Endothelial cell of umbilical vein (primary cell): Measurements from ENCODE around the gene ASRGL1. TPM values are rescaled to one million over a fixed set of nuclear protein-coding genes. Genes with fewer than 3 reads are reported as not detected.

Experiments
- BruUV-seq: library from RNA; stranded (reverse); fragments of 400-500 nt; replicated peaks from 2 replicates; lab custom pipeline; 2021; lab: Mats Ljungman, UMichigan
- CTCF ChIA-PET: fragments of 300-600, 350-600 bp; sonication (Branson Sonifier 250); formaldehyde crosslinking; loops from one replicate; lab custom pipeline; 2021; ENCODE audit warnings: antibody characterized with exemption, inconsistent platforms; lab: Charles Lee
- POLR2A ChIA-PET: fragments of 300-600, 350-600 bp; sonication (Branson Sonifier 250); formaldehyde crosslinking; loops from one replicate; lab custom pipeline; 2021; ENCODE audit warnings: antibody characterized with exemption, inconsistent platforms; lab: Charles Lee
- DNase-seq: peaks from one replicate; pipeline ENCODE4 v3.0.0-alpha.2; 2011; ENCODE audit warnings: low read depth, low spot score
- FAIRE-seq: peaks from 2 replicates; lab custom pipeline; 2011; peaks lifted over from hg19 to GRCh38; lab: Jason Lieb, UNC
- H2AFZ ChIP-seq: 2 replicates; pipeline ENCODE4 v1.6.0; 2012; ENCODE audit warnings: low read depth, low read length, control low read depth, inconsistent platforms
- H3K27ac ChIP-seq: 2 replicates; pipeline ENCODE4 v1.5.1; 2011; ENCODE audit warnings: low read depth, mild to moderate bottlenecking, control low read depth, low read length, moderate library complexity; ENCODE audit not compliant: insufficient read depth
- H3K27me3 ChIP-seq, 2 experiments: 2 replicates each; pipeline versions ENCODE4 v1.6.0 to v1.6.1; 2011; ENCODE audit warnings: low read length in 2 of 2, mixed read lengths in 1 of 2; ENCODE audit not compliant: control insufficient read depth in 2 of 2, insufficient read depth in 2 of 2
- H3K36me3 ChIP-seq, 2 experiments: 2 replicates in 1 of 2; 3 replicates in 1 of 2; pipeline ENCODE4 v1.5.1; 2011; ENCODE audit warnings: low read length in 2 of 2, mild to moderate bottlenecking in 1 of 2, moderate library complexity in 1 of 2; ENCODE audit not compliant: control insufficient read depth in 2 of 2, insufficient read depth in 2 of 2; ENCODE audit errors: extremely low read depth in 1 of 2
- H3K4me1 ChIP-seq: 3 replicates; pipeline ENCODE4 v1.5.1; 2011; ENCODE audit warnings: mild to moderate bottlenecking, low read length; ENCODE audit not compliant: control insufficient read depth, insufficient read depth; ENCODE audit errors: extremely low read depth
- H3K4me2 ChIP-seq: 2 replicates; pipeline ENCODE4 v1.6.1; 2011; ENCODE audit warnings: low read length, control low read depth, mixed read lengths; ENCODE audit not compliant: insufficient read depth
- H3K4me3 ChIP-seq, 3 experiments: fragments of 200-600 bp in 1 of 3; sonication (generic), shearing (Covaris generic) in 1 of 3; replicated peaks in 1 of 3; 2 replicates each; pipeline ENCODE4 v1.5.1; 2011 to 2016; ENCODE audit warnings: control low read depth in 3 of 3, low read length in 3 of 3, mild to moderate bottlenecking in 2 of 3, inconsistent platforms in 1 of 3, low read depth in 1 of 3, moderate library complexity in 1 of 3; ENCODE audit not compliant: insufficient read depth in 1 of 3
- H3K79me2 ChIP-seq: 2 replicates; pipeline ENCODE4 v1.6.0; 2012; ENCODE audit warnings: low read length, inconsistent platforms; ENCODE audit not compliant: control insufficient read depth, insufficient read depth
- H3K9ac ChIP-seq: replicated peaks from 2 replicates; pipeline ENCODE3; 2011; ENCODE audit warnings: low read length, control low read depth; ENCODE audit not compliant: insufficient read depth; ENCODE audit errors: extremely low read depth
- H3K9me1 ChIP-seq: replicated peaks from 3 replicates; pipeline ENCODE4 v1.6.0; 2011; ENCODE audit warnings: mild to moderate bottlenecking, low read length; ENCODE audit not compliant: control insufficient read depth, insufficient read depth; ENCODE audit errors: extremely low read depth
- H3K9me3 ChIP-seq: replicated peaks from 2 replicates; pipeline ENCODE4 v1.5.1; 2012; ENCODE audit warnings: low read length, inconsistent platforms; ENCODE audit not compliant: control insufficient read depth, insufficient read depth
- H4K20me1 ChIP-seq: replicated peaks from 2 replicates; pipeline ENCODE3; 2011; ENCODE audit warnings: mild to moderate bottlenecking, low read length; ENCODE audit not compliant: control insufficient read depth, insufficient read depth; ENCODE audit errors: extremely low read depth
- CTCF ChIP-seq, 2 donors: IDR thresholded peaks; 1 replicate in 1 of 2; 2 replicates in 1 of 2; pipeline ENCODE4 v1.5.1; 2011; ENCODE audit warnings: low read length in 2 of 2, mild to moderate bottlenecking in 2 of 2, moderate library complexity in 2 of 2, control low read depth in 1 of 2, inconsistent platforms in 1 of 2, low read depth in 1 of 2; ENCODE audit not compliant: insufficient read depth in 1 of 2; ENCODE audit errors: extremely low read depth in 1 of 2
- EZH2 ChIP-seq: IDR thresholded peaks from 2 replicates; pipeline ENCODE4 v1.6.1; 2012; ENCODE audit warnings: borderline replicate concordance, low read depth, mild to moderate bottlenecking, moderate library complexity, low read length, inconsistent platforms; ENCODE audit not compliant: severe bottlenecking
- FOS ChIP-seq: IDR thresholded peaks from 2 replicates; pipeline ENCODE4 v1.6.1; 2011; ENCODE audit warnings: mild to moderate bottlenecking, low read length, moderate library complexity, borderline replicate concordance; ENCODE audit not compliant: insufficient read depth
- GATA2 ChIP-seq: IDR thresholded peaks from 2 replicates; pipeline ENCODE4 v1.7.0; 2011; ENCODE audit warnings: low read depth, mild to moderate bottlenecking, moderate library complexity, mixed read lengths, low read length; ENCODE audit not compliant: insufficient read length, insufficient read depth
- JUN ChIP-seq: IDR thresholded peaks from 2 replicates; pipeline ENCODE4 v1.6.1; 2011; ENCODE audit warnings: borderline replicate concordance, low read depth; ENCODE audit not compliant: insufficient read length, insufficient read depth
- MAX ChIP-seq: IDR thresholded peaks from 2 replicates; pipeline ENCODE4 v1.6.1; 2011; ENCODE audit not compliant: insufficient read depth, insufficient read length
- MYC ChIP-seq: IDR thresholded peaks from one replicate; pipeline ENCODE4 v1.6.1; 2011; ENCODE audit warnings: mild to moderate bottlenecking, low read depth, low read length
- POLR2A ChIP-seq: IDR thresholded peaks from 2 replicates; pipeline ENCODE4 v1.6.1; 2012; ENCODE audit warnings: low read depth, mild to moderate bottlenecking, control low read depth, low read length
- POLR2AphosphoS5 ChIP-seq: IDR thresholded peaks from 2 replicates; pipeline ENCODE4 v1.6.1; 2012; ENCODE audit warnings: low read depth, mild to moderate bottlenecking, control low read depth, low read length, moderate library complexity; ENCODE audit not compliant: insufficient read depth
- dilution Hi-C: fragments of 300-500 bp; cut with MboI; formaldehyde crosslinking; loops from one replicate; pipeline ENCODE4 v1.15.0; 2019; ENCODE audit warnings: low sequenced_read_pairs; ENCODE audit not compliant: extremely low pct_ligation_motif_present
- intact Hi-C: fragments of 100-400 bp; cut with micrococcal nuclease; formaldehyde crosslinking; loops from one replicate; pipeline ENCODE4 v1.10.0; 2022
- polyA plus RNA-seq, 4 experiments: library from polyadenylated mRNA; depleted of rRNA in 3 of 4; stranded (reverse) in 3 of 4; unstranded in 1 of 4; fragments of >200 nt; gene quantifications; 2 replicates each; pipeline versions ENCODE4 v1.2.1 to v1.2.3, GENCODE V29; 2011 to 2012; ENCODE audit warnings: missing spikeins in 1 of 4
- total RNA-seq: library from RNA; stranded (reverse); gene quantifications from 2 replicates; pipeline ENCODE4 v1.2.3, GENCODE V29; 2021

The ASRGL1 gene
- total and polyA plus RNA-seq, 2 donors (not counting 3 experiments of a cell fraction or from before 2014, with no cell fraction given), result 33.1 to 36.0 TPM

GRCh38 chr11:62345861-62346260, 8.6 kb downstream of the ASRGL1 start:
- H3K9me1 ChIP-seq, result no peaks in the 10 kb centered on the region
- ChIA-PET POLR2A (no interaction called here), CTCF (no interaction called here)
- no peaks in the 10 kb centered on the region for H3K27me3 ChIP-seq
- no peak for DNase-seq
- H3K27ac ChIP-seq, result no peak overlapping the region
- H3K4me3 ChIP-seq, result no peak overlapping the region
- TF ChIP-seq POLR2AphosphoS5 (no peak), MYC (no peak), POLR2A (no peak), JUN (no peak), EZH2 (no peak), GATA2 (no peak), CTCF (IDR thresholded peaks at IDR 0.05; ENCODE audit: extremely low read depth in 1 of 2, insufficient read depth in 1 of 2, low read depth in 1 of 2, low read length in 2 of 2) (no peak), MAX (no peak), FOS (no peak)
- intact Hi-C loops, result no loop called here
- peaks cover under 1% of the 10 kb centered on the region for H3K4me1 ChIP-seq
- H3K9me3 ChIP-seq, result no peaks in the 10 kb centered on the region
- H3K36me3 ChIP-seq, result no peaks in the 10 kb centered on the region
- H3K9ac ChIP-seq, result no peak overlapping the region
- no peak overlapping the region for H2AFZ ChIP-seq
- dilution Hi-C loops, result no loop called here
- BruUV-seq, result no TSS peak
- H4K20me1 ChIP-seq, result no peaks in the 10 kb centered on the region
- FAIRE-seq, result no peak
- H3K79me2 ChIP-seq, result no peaks in the 10 kb centered on the region
- no peak overlapping the region for H3K4me2 ChIP-seq
